DOHH2 (cell line): ENCODE measurements around the gene MMRN2.

Experiments
- EZH2phosphoT487 ChIP-seq: fragments of 200-600 bp; sonication (generic); IDR thresholded peaks from 2 replicates; pipeline ENCODE4 v1.6.1; 2017; ENCODE audit warnings: borderline replicate concordance, mild to moderate bottlenecking, antibody characterized with exemption, low read length, moderate library complexity, mixed read lengths
- TF ChIP-seq, protein P1 (sequence below): fragments of 200-600 bp; sonication (generic); IDR thresholded peaks from one replicate; pipeline ENCODE4 v1.5.1; 2014; ENCODE audit warnings: antibody characterized with exemption, mild to moderate bottlenecking, low read depth, low read length; ENCODE audit not compliant: poor library complexity, severe bottlenecking

DNA sequence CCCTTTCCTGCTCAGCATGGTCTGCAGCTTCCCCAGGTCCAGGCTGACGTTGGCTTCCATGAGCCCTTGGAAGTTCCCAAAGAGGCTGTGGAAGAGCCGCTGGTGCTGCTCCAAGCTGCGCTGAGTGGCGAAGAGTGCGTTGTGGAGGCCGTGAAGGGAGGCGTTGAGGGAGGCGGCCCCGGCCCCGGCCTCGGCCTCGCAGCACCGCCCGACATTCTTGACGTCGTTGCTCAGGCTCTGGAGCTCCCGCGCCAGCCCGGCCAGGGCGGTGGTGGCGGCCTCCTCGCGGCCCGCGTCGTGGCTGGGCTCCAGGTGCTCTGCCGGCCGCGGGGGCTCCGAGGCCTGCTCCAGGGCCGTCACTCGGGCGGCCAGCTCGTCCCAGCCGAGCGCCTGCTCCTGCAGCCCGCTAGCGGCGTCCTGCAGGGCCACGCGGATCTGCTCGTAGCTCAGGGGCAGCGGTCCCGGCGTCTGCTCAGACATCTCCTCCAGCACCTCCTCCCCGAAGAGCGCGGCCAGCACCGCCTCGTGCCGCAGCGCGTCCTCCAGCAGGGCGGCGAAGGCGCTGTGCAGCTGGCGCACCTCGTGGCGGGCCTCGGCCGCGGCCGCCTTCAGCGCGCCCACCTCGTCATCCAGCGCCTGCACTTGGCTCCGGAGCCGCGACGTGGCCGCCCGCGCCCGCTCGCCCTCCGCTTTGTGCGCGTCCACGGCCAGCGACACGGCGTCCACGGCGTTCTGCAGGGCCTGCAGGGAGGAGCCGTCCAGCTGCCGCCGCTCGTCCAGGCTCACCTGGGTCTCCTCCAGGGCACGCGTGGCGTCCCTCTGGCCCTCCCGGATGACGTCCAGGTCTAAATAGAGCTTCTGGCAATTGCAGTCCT lies 14.7 kb downstream of the MMRN2 start:
- TF ChIP-seq EZH2phosphoT487, result no peak
- TF ChIP-seq, protein P1, sequence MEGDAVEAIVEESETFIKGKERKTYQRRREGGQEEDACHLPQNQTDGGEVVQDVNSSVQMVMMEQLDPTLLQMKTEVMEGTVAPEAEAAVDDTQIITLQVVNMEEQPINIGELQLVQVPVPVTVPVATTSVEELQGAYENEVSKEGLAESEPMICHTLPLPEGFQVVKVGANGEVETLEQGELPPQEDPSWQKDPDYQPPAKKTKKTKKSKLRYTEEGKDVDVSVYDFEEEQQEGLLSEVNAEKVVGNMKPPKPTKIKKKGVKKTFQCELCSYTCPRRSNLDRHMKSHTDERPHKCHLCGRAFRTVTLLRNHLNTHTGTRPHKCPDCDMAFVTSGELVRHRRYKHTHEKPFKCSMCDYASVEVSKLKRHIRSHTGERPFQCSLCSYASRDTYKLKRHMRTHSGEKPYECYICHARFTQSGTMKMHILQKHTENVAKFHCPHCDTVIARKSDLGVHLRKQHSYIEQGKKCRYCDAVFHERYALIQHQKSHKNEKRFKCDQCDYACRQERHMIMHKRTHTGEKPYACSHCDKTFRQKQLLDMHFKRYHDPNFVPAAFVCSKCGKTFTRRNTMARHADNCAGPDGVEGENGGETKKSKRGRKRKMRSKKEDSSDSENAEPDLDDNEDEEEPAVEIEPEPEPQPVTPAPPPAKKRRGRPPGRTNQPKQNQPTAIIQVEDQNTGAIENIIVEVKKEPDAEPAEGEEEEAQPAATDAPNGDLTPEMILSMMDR, result no peak
